ENCODE measurements around the gene SEC11C.

The SEC11C gene

DNA sequence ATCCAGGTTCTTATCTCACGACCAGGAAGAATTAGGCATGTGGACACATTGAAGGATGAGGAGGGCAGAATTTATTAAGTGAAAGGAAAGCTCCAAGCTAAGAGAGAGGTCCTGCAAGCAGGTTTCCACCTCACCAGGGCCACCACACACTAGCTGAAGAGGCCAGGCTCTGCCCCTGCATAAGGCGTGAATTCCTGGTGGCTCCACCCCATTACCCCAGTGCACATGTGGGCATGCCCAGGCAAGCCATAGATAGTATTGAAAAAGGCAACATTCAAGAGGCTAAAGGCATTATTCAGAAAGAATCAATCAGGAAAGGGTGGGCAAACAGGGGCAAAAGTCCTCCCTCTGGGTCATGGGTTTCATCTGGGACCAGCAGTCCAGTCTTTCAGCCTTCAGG, 49.3 kb downstream of the SEC11C start:
- no peak for DNase-seq (ENCODE audit: low read depth)
- TF ChIP-seq, protein P1, sequence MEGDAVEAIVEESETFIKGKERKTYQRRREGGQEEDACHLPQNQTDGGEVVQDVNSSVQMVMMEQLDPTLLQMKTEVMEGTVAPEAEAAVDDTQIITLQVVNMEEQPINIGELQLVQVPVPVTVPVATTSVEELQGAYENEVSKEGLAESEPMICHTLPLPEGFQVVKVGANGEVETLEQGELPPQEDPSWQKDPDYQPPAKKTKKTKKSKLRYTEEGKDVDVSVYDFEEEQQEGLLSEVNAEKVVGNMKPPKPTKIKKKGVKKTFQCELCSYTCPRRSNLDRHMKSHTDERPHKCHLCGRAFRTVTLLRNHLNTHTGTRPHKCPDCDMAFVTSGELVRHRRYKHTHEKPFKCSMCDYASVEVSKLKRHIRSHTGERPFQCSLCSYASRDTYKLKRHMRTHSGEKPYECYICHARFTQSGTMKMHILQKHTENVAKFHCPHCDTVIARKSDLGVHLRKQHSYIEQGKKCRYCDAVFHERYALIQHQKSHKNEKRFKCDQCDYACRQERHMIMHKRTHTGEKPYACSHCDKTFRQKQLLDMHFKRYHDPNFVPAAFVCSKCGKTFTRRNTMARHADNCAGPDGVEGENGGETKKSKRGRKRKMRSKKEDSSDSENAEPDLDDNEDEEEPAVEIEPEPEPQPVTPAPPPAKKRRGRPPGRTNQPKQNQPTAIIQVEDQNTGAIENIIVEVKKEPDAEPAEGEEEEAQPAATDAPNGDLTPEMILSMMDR (conservative IDR thresholded peaks at IDR 0.05; ENCODE audit: low read length) = no peak

DNA sequence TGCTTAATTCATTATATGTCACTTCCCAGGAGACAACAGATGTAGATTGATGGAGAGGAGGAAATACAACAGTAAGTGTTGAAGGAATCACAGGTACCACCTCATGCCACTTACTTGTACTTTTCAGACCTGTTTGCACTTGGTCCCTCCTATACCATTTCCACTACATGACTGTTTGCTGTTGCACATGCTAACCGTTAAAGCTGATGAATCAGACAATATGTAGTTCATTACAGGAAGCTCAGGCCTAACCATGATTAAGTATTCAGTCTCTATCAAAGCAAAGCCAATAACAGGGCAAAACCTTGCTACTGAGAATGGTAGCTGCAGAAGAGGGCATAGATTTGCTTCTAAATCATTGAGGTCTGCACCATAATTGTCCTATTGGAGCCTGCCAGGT, 50.1 kb downstream of the SEC11C start:
- peak; percentile 34 for DNase-seq (ENCODE audit: low read depth)
- no peak overlapping the region for H3K4me3 ChIP-seq (ENCODE audit: low read length)
- TF ChIP-seq, protein P1 (conservative IDR thresholded peaks at IDR 0.05; ENCODE audit: low read length) = no peak

More for the DNA sequence above, 49.3 kb downstream of the SEC11C start:
- no peak overlapping the region for H3K4me3 ChIP-seq (ENCODE audit: low read length)

- no peak overlapping the region for H3K4me3 ChIP-seq (ENCODE audit: low read length)
- TF ChIP-seq, protein P1 (conservative IDR thresholded peaks at IDR 0.05; ENCODE audit: low read length) = no peak
- DNase-seq (ENCODE audit: low read depth) = no peak
Observed at GRCh38 chr18:59196161-59196725, 56.6 kb downstream of the SEC11C start.

DNA sequence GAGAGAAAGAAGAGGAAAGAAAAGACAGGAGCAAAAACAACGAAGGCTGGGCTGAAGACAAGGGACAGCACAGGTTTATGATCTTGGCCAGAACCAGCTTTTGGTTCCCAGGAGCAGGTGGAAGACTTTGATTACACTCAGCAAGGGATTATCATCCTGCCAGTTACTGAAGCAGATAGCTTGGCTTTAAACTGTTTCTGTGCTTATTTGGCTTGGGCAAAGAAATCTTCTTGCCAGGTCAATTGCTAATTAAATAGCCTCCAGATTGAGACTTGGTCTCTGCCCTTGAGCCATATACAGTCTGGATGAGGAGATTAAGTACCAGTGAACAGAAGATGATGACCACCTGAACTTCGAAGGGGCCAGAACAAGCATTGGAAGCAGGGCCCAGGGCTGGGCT, 58.0 kb downstream of the SEC11C start:
- H3K4me3 ChIP-seq (ENCODE audit: low read length) = no peak overlapping the region
- TF ChIP-seq, protein P1 (conservative IDR thresholded peaks at IDR 0.05; ENCODE audit: low read length) = no peak
- no peak for DNase-seq (ENCODE audit: low read depth)

- no peak for DNase-seq (ENCODE audit: low read depth)
- no peak overlapping the region for H3K4me3 ChIP-seq (ENCODE audit: low read length)
- TF ChIP-seq, protein P1 (conservative IDR thresholded peaks at IDR 0.05; ENCODE audit: low read length) = no peak
Observed at GRCh38 chr18:59198215-59198614, 58.5 kb downstream of the SEC11C start.

GRCh38 chr18:59200787-59201186, 61.1 kb downstream of the SEC11C start:
- TF ChIP-seq, protein P1 (conservative IDR thresholded peaks at IDR 0.05; ENCODE audit: low read length) = peak; percentile 51
- DNase-seq (ENCODE audit: low read depth) = peak; percentile 46
- no peak overlapping the region for H3K4me3 ChIP-seq (ENCODE audit: low read length)

GRCh38 chr18:59202258-59202820, 62.7 kb downstream of the SEC11C start:
- TF ChIP-seq, protein P1 (conservative IDR thresholded peaks at IDR 0.05; ENCODE audit: low read length) = no peak
- DNase-seq (ENCODE audit: low read depth) = no peak
- no peak overlapping the region for H3K4me3 ChIP-seq (ENCODE audit: low read length)

Data from AG10803 (cell line).